Activated naive CD8-positive, alpha-beta T cell treated with anti-CD3 and anti-CD28 coated beads, Interleukin-2, amount 10 ng/mL, durations not matched to agents 7 days and 5 days (primary cell): Measurements from ENCODE around the gene KDM4E. TPM values are rescaled to one million over a fixed set of nuclear protein-coding genes. Genes with fewer than 3 reads are reported as not detected.
"Not testable (repeated sequence)": the region's sequence is repeated elsewhere in the genome, so short reads cannot be mapped to it uniquely, and the experiment has no call there.

ENCODE experiments used
- ATAC-seq: fragments of 150-1000 bp; cut with Tn5 transposase; one replicate; pipeline ENCODE4 v1.10.0; 2021; ENCODE audit warnings: low read depth, moderate library complexity
- POLR2A ChIA-PET: fragments of 350-600 bp; sonication (Branson Sonifier 250); formaldehyde crosslinking; loops from one replicate; lab custom pipeline; 2021; ENCODE audit warnings: antibody characterized with exemption; lab: Charles Lee
- DNase-seq: peaks from one replicate; pipeline ENCODE4 v3.0.0; 2021
- H3K27ac Mint-ChIP-seq: one replicate; pipeline ENCODE4 v1.8.0; 2022; ENCODE audit warnings: mild to moderate bottlenecking, mixed read lengths
- H3K27me3 Mint-ChIP-seq: one replicate; pipeline ENCODE4 v1.8.0; 2022; ENCODE audit warnings: mild to moderate bottlenecking, moderate library complexity, mixed read lengths
- H3K36me3 Mint-ChIP-seq: one replicate; pipeline ENCODE4 v1.8.0; 2021; ENCODE audit warnings: mild to moderate bottlenecking, mixed read lengths
- H3K4me1 Mint-ChIP-seq: one replicate; pipeline ENCODE4 v1.8.0; 2021; ENCODE audit warnings: mixed read lengths
- H3K4me3 Mint-ChIP-seq: one replicate; pipeline ENCODE4 v1.8.0; 2022; ENCODE audit warnings: mild to moderate bottlenecking, moderate library complexity, mixed read lengths
- H3K9me3 Mint-ChIP-seq: one replicate; pipeline ENCODE4 v1.8.0; 2021; ENCODE audit warnings: mixed read lengths
- total RNA-seq, 2 experiments: library from RNA; stranded (reverse); gene quantifications; one replicate each; pipeline ENCODE4 v1.2.3, GENCODE V29; 2021

KDM4E gene
- not detected for total RNA-seq

- no peaks in the 10 kb centered on the region for H3K9me3 Mint-ChIP-seq
- no peak within 1 kb of the TSS for H3K4me3 Mint-ChIP-seq
- H3K36me3 Mint-ChIP-seq, result no peaks in the 10 kb centered on the region
- POLR2A ChIA-PET, result no interaction called here
- ATAC-seq (no peak), DNase-seq (no peak)
- H3K27me3 Mint-ChIP-seq, result peaks cover 5% of the 10 kb centered on the region
- no peak within 1 kb of the TSS for H3K27ac Mint-ChIP-seq
- no peaks in the 10 kb centered on the region for H3K4me1 Mint-ChIP-seq
Observed at GRCh38 chr11:95024958-95025357, at the start of gene KDM4E. Gene KDM4E, plus strand, starts transcription at chr11:95025258. Its CDS starts 300 bp downstream, at chr11:95025558.

GRCh38 chr11:94975599-94975998 is 49.5 kb upstream of the KDM4E start:
- DNase-seq (no peak), ATAC-seq (no peak)
- POLR2A ChIA-PET, result interaction anchor here (0.9 to 2.4 kb wide), 3 partner anchors 92 to 115 kb away, joined by 3 to 8 read pairs (median 4); partner anchors contain the start of gene SRSF8
- Mint-ChIP-seq H3K4me1 (peaks cover 25% of the 10 kb centered on the region), H3K9me3 (no peaks in the 10 kb centered on the region), H3K27me3 (no peaks in the 10 kb centered on the region), H3K36me3 (peaks cover 12% of the 10 kb centered on the region), H3K4me3 (no peak overlapping the region), H3K27ac (no peak overlapping the region)

DNA sequence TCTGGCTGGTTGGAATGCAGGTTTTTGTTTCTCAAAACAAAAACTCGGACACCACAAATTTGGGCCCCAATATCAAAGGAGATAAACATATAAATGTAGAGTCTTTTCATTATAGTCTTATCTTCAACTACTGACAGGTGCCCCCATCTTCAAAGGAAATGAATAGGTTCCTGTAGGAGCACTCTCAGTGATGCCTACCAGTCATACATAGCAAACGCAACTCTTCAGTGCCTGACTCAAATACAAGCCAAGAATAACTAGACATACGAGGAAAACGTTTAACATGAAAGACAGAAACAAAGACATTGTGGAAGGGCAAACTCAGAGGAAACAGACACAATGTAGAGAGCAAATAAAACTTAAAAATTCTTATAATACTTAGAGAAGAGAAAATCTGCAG is 37.7 kb upstream of the KDM4E start:
- H3K36me3 Mint-ChIP-seq, result no peaks in the 10 kb centered on the region
- ATAC-seq (no peak), DNase-seq (no peak)
- H3K9me3 Mint-ChIP-seq, result no peaks in the 10 kb centered on the region
- H3K4me3 Mint-ChIP-seq, result no peak overlapping the region
- peaks cover 21% of the 10 kb centered on the region for H3K27me3 Mint-ChIP-seq
- H3K27ac Mint-ChIP-seq, result no peak overlapping the region
- H3K4me1 Mint-ChIP-seq, result no peaks in the 10 kb centered on the region
- POLR2A ChIA-PET, result no interaction called here

DNA sequence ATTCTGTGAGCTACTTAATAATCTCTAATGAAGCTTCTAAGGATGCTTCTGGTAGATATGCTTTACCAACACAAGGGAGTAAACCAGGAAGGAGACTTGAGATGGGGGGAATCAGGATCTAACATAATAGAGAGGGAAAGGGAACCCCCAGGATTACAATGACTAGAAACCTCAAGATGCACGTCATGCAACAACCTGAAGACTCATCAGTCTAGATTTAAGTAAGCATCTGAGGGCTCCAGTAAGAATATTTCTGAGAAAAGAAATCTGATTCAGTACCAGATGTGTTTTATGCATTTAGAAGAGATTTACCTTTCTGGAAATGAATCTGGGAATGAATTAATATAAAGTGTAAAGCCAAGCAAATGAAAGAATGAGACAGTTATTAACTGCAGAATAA is 36.3 kb upstream of the KDM4E start:
- Mint-ChIP-seq H3K4me3 (no peak overlapping the region), H3K4me1 (no peaks in the 10 kb centered on the region), H3K27me3 (peaks cover 21% of the 10 kb centered on the region), H3K9me3 (no peaks in the 10 kb centered on the region), H3K27ac (no peak overlapping the region), H3K36me3 (no peaks in the 10 kb centered on the region)
- POLR2A ChIA-PET, result no interaction called here
- ATAC-seq (no peak), DNase-seq (no peak)

DNA sequence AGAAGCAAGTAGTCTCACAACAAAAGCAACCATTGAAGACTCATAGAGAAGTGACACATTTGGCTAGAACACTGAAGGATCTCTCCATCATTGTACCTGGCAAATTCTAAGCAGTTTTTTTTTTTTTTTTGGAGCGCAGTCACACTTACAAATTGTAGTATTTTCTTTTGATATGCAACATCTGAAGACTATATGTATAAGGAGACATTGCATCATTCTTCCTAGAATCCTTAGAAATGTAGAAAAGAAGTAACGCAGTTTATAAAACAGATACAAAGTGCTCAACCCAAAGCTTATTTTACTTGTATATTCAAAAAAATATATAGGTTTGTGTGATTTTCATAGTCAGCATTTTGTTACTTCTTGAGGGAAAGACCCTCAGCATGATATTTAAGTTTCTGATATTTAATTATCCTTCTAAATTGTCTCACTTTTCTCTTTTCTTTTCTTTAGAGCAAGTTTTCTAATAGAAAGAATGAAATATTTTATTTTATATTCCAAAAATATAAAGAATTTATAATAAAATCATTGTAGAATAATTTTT is 31.6 kb upstream of the KDM4E start:
- Mint-ChIP-seq H3K4me1 (no peaks in the 10 kb centered on the region), H3K9me3 (no peaks in the 10 kb centered on the region), H3K36me3 (peaks cover 3% of the 10 kb centered on the region), H3K4me3 (no peak overlapping the region), H3K27ac (no peak overlapping the region), H3K27me3 (peaks cover 12% of the 10 kb centered on the region)
- ATAC-seq, result no peak
- POLR2A ChIA-PET, result no interaction called here
- DNase-seq, result no peak

GRCh38 chr11:94997437-94997836 is 27.6 kb upstream of the KDM4E start:
- H3K36me3 Mint-ChIP-seq, result peaks cover 3% of the 10 kb centered on the region
- no peak overlapping the region for H3K4me3 Mint-ChIP-seq
- no peak for DNase-seq
- POLR2A ChIA-PET, result no interaction called here
- H3K27me3 Mint-ChIP-seq, result peaks cover 4% of the 10 kb centered on the region
- ATAC-seq, result no peak
- H3K9me3 Mint-ChIP-seq, result no peaks in the 10 kb centered on the region
- no peak overlapping the region for H3K27ac Mint-ChIP-seq
- no peaks in the 10 kb centered on the region for H3K4me1 Mint-ChIP-seq

GRCh38 chr11:94998285-94998684 is 26.8 kb upstream of the KDM4E start:
- no peak for DNase-seq
- H3K27me3 Mint-ChIP-seq, result peaks cover 4% of the 10 kb centered on the region
- peaks cover 3% of the 10 kb centered on the region for H3K36me3 Mint-ChIP-seq
- H3K4me3 Mint-ChIP-seq, result no peak overlapping the region
- no peak overlapping the region for H3K27ac Mint-ChIP-seq
- no peaks in the 10 kb centered on the region for H3K9me3 Mint-ChIP-seq
- ATAC-seq, result no peak
- POLR2A ChIA-PET, result no interaction called here
- no peaks in the 10 kb centered on the region for H3K4me1 Mint-ChIP-seq

GRCh38 chr11:95003716-95004115 is 21.3 kb upstream of the KDM4E start:
- ATAC-seq (no peak), DNase-seq (no peak)
- Mint-ChIP-seq H3K36me3 (no peaks in the 10 kb centered on the region), H3K9me3 (no peaks in the 10 kb centered on the region), H3K4me3 (no peak overlapping the region), H3K27me3 (peaks cover 29% of the 10 kb centered on the region), H3K4me1 (no peaks in the 10 kb centered on the region), H3K27ac (no peak overlapping the region)
- POLR2A ChIA-PET, result no interaction called here

DNA sequence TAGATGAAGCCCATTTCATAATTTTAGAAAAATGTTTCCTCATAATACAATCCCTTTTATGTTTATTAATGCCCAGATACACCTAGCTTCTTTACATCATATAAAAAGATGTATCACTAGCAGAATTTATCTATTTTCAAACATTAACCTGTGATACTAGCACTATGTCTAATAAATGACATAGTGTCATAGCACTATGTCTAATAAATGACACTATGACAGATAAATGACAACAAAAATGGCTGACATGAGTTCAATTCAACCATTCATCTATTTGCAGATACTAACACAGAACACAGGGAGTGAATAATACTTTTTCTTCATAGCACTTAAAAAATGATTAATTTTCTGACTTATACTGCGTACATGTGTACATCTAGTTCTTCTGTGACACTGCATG is 19.4 kb upstream of the KDM4E start:
- no peak overlapping the region for H3K4me3 Mint-ChIP-seq
- ATAC-seq, result no peak
- no peaks in the 10 kb centered on the region for H3K36me3 Mint-ChIP-seq
- H3K4me1 Mint-ChIP-seq, result no peaks in the 10 kb centered on the region
- POLR2A ChIA-PET, result no interaction called here
- H3K27ac Mint-ChIP-seq, result no peak overlapping the region
- no peaks in the 10 kb centered on the region for H3K9me3 Mint-ChIP-seq
- H3K27me3 Mint-ChIP-seq, result peaks cover 42% of the 10 kb centered on the region
- no peak for DNase-seq

DNA sequence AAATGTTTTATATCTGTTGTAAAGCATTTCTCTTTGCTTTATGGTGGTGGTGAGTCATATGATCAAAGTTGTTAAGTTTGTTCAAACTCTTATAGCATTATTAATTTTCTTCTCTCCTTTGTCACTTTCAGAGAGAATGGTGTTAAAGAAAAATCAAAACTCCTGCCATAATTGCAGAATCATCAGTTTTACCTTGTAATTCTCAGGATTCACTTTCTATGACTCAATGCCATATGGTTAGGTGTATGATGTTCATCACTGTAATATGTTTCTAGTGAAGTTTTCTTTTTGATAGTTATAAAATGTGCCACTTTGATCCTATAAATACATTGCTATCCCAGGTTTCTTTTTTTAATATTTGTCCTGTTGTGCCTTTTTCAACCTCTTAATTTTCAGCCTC is 13.7 kb upstream of the KDM4E start:
- H3K27me3 Mint-ChIP-seq, result peaks cover 32% of the 10 kb centered on the region
- H3K36me3 Mint-ChIP-seq, result no peaks in the 10 kb centered on the region
- POLR2A ChIA-PET, result no interaction called here
- ATAC-seq (no peak), DNase-seq (no peak)
- no peak overlapping the region for H3K27ac Mint-ChIP-seq
- H3K4me1 Mint-ChIP-seq, result no peaks in the 10 kb centered on the region
- H3K4me3 Mint-ChIP-seq, result no peak overlapping the region
- no peaks in the 10 kb centered on the region for H3K9me3 Mint-ChIP-seq

GRCh38 chr11:95014184-95014821 is 10.8 kb upstream of the KDM4E start:
- Mint-ChIP-seq H3K4me1 (no peaks in the 10 kb centered on the region), H3K27ac (no peak overlapping the region), H3K27me3 (peaks cover 12% of the 10 kb centered on the region), H3K36me3 (no peaks in the 10 kb centered on the region), H3K9me3 (no peaks in the 10 kb centered on the region), H3K4me3 (no peak overlapping the region)
- POLR2A ChIA-PET, result no interaction called here
- ATAC-seq, result no peak
- DNase-seq, result no peak

- no peaks in the 10 kb centered on the region for H3K27me3 Mint-ChIP-seq
- H3K36me3 Mint-ChIP-seq, result no peaks in the 10 kb centered on the region
- H3K4me3 Mint-ChIP-seq, result no peak overlapping the region
- H3K4me1 Mint-ChIP-seq, result no peaks in the 10 kb centered on the region
- no peaks in the 10 kb centered on the region for H3K9me3 Mint-ChIP-seq
- H3K27ac Mint-ChIP-seq, result no peak overlapping the region
- DNase-seq (no peak), ATAC-seq (no peak)
- POLR2A ChIA-PET, result no interaction called here
Observed at GRCh38 chr11:95016139-95016538, 8.9 kb upstream of the KDM4E start.

DNA sequence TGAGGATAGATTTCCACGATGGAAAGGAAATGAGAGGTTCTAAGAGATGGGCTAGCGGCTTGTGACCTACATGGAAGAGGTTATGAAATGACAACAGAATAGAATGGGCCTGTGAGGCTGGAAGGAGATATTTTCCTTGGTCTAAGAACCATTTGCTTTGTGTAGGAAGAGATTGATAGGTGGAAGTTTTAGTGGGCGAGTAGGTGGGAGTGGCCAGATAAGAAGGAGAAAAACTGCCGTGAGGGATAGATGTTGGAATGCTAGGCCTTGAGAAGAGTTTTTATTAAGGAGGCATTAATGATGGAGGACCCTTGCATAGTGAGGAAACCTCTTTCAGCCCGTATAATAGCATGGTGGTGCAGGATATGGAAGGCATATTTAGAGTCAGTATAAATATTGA is 3.6 kb upstream of the KDM4E start:
- POLR2A ChIA-PET, DNase-seq, H3K36me3 Mint-ChIP-seq, H3K4me3 Mint-ChIP-seq, H3K27ac Mint-ChIP-seq, H3K9me3 Mint-ChIP-seq, H3K27me3 Mint-ChIP-seq, ATAC-seq, H3K4me1 Mint-ChIP-seq: not testable (repeated sequence)

- POLR2A ChIA-PET, DNase-seq, H3K27me3 Mint-ChIP-seq, H3K27ac Mint-ChIP-seq, H3K4me3 Mint-ChIP-seq, H3K9me3 Mint-ChIP-seq, H3K36me3 Mint-ChIP-seq, ATAC-seq, H3K4me1 Mint-ChIP-seq: not testable (repeated sequence)
Observed at GRCh38 chr11:95025594-95025993, 536 bp downstream of the KDM4E start.
